Activated naive CD4-positive, alpha-beta T cell treated with anti-CD3 and anti-CD28 coated beads for 36 hours (primary cell): Measurements from ENCODE around the gene MAPKAPK2. TPM values are rescaled to one million over a fixed set of nuclear protein-coding genes. Genes with fewer than 3 reads are reported as not detected.
A peak's percentile ranks its signal among the peaks of the same experiment; 100 is the strongest.
"Not testable (repeated sequence)": the region's sequence is repeated elsewhere in the genome, so short reads cannot be mapped to it uniquely, and the experiment has no call there.

ENCODE experiments used
- CTCF ChIA-PET: fragments of 350-600 bp; sonication (Branson Sonifier 250); formaldehyde crosslinking; loops from one replicate; lab custom pipeline; 2021; ENCODE audit warnings: antibody characterized with exemption; lab: Charles Lee
- DNase-seq: peaks from one replicate; pipeline ENCODE4 v3.0.0-alpha.2; 2020
- H3K27ac Mint-ChIP-seq: one replicate; pipeline ENCODE4 v1.8.0; 2021; ENCODE audit warnings: mild to moderate bottlenecking, mixed read lengths
- H3K27me3 Mint-ChIP-seq: one replicate; pipeline ENCODE4 v1.8.0; 2021; ENCODE audit warnings: low read depth, mixed read lengths
- H3K36me3 Mint-ChIP-seq: one replicate; pipeline ENCODE4 v1.8.0; 2021; ENCODE audit warnings: low read depth, mixed read lengths
- H3K4me1 Mint-ChIP-seq: one replicate; pipeline ENCODE4 v1.8.0; 2021; ENCODE audit warnings: low read depth, mixed read lengths
- H3K4me3 Mint-ChIP-seq: one replicate; pipeline ENCODE4 v1.8.0; 2021; ENCODE audit warnings: mild to moderate bottlenecking, moderate library complexity, mixed read lengths
- H3K9me3 Mint-ChIP-seq: one replicate; pipeline ENCODE4 v1.8.0; 2021; ENCODE audit warnings: mixed read lengths
- intact Hi-C: fragments of 100-400 bp; cut with micrococcal nuclease; formaldehyde crosslinking; loops from one replicate; pipeline ENCODE4 v1.15.1; 2023
- total RNA-seq, 2 experiments: library from RNA; stranded (reverse); gene quantifications; one replicate each; pipeline ENCODE4 v1.2.3, GENCODE V29; 2021

MAPKAPK2 gene
- 10 to 100 TPM; 83.4 to 85.3 TPM for total RNA-seq

DNA sequence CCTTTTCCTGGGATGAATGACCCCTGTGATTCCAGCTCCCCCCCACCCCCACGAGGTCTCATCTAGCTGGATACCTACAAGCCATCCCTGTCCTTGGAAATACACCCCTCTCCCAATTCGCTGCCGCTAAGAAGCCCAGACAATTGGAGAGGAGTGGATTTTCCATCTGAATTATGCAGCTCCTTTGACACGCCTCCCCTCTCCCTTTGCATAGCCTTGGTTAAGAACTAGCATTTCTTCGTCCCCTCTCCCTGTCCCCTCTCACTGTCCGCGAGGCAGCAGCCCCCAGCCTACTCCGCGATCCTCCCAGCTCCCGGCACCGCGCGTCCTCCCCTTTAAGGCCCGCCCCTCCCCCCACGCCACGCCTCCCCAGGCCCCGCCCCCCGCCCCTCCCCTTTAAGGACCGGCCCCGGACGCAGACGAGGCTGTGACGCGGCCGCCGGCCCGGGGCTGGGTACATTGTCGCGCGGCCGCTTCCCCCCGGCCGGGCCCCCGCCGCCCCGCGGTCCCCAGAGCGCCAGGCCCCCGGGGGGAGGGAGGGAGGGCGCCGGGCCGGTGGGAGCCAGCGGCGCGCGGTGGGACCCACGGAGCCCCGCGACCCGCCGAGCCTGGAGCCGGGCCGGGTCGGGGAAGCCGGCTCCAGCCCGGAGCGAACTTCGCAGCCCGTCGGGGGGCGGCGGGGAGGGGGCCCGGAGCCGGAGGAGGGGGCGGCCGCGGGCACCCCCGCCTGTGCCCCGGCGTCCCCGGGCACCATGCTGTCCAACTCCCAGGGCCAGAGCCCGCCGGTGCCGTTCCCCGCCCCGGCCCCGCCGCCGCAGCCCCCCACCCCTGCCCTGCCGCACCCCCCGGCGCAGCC is at the start of gene MAPKAPK2:
Gene MAPKAPK2, plus strand, starts transcription at position 428 of the 856 bp plus-strand sequence. Its CDS starts 325 bp downstream, at position 753.
- no peaks in the 10 kb centered on the region for H3K9me3 Mint-ChIP-seq
- intact Hi-C loops, result loop anchor here (1.0 to 2.0 kb wide), 3 partner anchors 22 to 76 kb away; partner anchors contain the start of gene DYRK3
- CTCF ChIA-PET, result interaction anchor here (2.5 kb wide), 1 partner anchor 19 kb away, joined by 23 read pairs; no protein-coding TSS in a partner anchor
- peaks cover 2% of the 10 kb centered on the region for H3K36me3 Mint-ChIP-seq
- DNase-seq, result peak; percentile 75
- peak within 1 kb of the TSS; percentile 88 for H3K4me3 Mint-ChIP-seq
- peaks cover 2% of the 10 kb centered on the region for H3K27me3 Mint-ChIP-seq
- peaks cover 52% of the 10 kb centered on the region for H3K4me1 Mint-ChIP-seq
- H3K27ac Mint-ChIP-seq, result peak within 1 kb of the TSS; percentile 91

DNA sequence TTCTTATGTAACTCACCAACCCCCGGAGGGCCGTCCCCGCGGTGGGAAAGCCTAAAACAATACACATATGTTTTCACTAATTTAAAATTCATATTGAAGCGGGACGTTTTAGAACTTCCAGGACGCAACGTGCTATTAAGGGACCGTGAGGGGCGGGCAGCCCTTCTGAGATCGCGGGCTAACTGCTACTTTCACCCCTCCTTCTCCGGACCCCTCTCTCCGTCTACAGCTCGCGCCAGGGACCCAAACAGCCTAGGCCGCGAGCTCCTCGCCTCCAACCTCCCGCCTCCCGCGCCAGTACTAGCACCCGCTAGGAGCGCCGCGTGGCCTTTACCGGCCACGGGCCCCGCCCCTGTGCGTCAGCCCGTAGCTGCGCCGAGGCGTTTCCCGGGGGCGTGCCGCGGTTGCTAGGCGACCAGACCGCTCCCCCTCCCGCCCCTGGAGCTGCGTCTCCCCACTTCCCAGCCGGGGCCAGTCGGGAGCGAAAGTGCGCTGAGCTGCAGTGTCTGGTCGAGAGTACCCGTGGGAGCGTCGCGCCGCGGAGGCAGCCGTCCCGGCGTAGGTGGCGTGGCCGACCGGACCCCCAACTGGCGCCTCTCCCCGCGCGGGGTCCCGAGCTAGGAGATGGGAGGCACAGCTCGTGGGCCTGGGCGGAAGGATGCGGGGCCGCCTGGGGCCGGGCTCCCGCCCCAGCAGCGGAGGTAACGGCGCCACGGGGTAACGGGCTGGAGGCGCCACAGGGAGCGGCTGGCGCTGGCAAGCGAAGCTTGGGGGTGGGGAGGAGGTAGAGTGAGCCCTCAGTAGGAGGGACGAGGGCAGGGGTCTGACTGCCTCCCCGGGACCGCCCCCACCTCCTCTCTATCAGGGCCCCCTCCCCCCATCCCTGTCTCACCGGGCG is 49.4 kb upstream of the MAPKAPK2 start, which contains the start of gene DYRK3:
Gene DYRK3, plus strand, starts transcription at position 457 of the 898 bp plus-strand sequence. Its CDS starts 168 bp downstream, at position 625.
- Mint-ChIP-seq H3K4me3 (peak within 1 kb of the TSS; percentile 83), H3K27me3 (peaks cover 21% of the 10 kb centered on the region), H3K9me3 (no peaks in the 10 kb centered on the region), H3K4me1 (peaks cover 27% of the 10 kb centered on the region), H3K36me3 (peaks cover 6% of the 10 kb centered on the region), H3K27ac (peak within 1 kb of the TSS; percentile 92)
- intact Hi-C loops, result loop anchor here (1.0 to 2.0 kb wide), 7 partner anchors 23 to 347 kb away; partner anchors contain the start of genes EIF2D and MAPKAPK2
- DNase-seq, result peak; percentile 93
- CTCF ChIA-PET, result interaction anchor here (0.7 to 6.6 kb wide), 28 partner anchors 10 to 347 kb away, joined by 3 to 133 read pairs (median 5); partner anchors contain the start of gene EIF2D

DNA sequence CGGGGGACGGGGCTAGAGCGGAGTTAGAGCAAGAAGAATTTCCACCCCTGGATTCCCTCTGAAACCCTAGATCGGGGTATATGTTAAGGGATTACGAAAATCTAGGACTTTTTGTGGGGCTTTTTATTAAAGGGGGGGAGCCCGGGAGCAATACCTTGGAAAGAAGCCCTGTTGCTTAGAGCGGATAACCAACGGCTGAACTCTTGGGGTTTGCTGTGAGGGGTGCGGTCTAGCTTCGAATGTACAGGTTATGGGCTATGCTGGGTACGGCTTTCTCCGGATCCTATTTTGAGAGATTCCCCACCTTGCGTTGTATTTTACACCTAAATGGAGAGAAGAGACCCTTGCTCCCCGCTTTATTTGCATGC is 48.7 kb upstream of the MAPKAPK2 start:
- Mint-ChIP-seq H3K4me3 (peak overlapping the region; percentile 83), H3K9me3 (no peaks in the 10 kb centered on the region), H3K4me1 (peaks cover 27% of the 10 kb centered on the region), H3K36me3 (peaks cover 6% of the 10 kb centered on the region), H3K27ac (no peak overlapping the region), H3K27me3 (peaks cover 19% of the 10 kb centered on the region)
- CTCF ChIA-PET, result interaction anchor here (1.0 to 6.6 kb wide), 15 partner anchors 9 to 173 kb away, joined by 3 to 133 read pairs (median 8); partner anchors contain the start of gene EIF2D
- peak; percentile 21 for DNase-seq
- intact Hi-C loops, result loop anchor here (1.0 to 2.0 kb wide), 7 partner anchors 24 to 347 kb away; partner anchors contain the start of genes EIF2D and MAPKAPK2

DNA sequence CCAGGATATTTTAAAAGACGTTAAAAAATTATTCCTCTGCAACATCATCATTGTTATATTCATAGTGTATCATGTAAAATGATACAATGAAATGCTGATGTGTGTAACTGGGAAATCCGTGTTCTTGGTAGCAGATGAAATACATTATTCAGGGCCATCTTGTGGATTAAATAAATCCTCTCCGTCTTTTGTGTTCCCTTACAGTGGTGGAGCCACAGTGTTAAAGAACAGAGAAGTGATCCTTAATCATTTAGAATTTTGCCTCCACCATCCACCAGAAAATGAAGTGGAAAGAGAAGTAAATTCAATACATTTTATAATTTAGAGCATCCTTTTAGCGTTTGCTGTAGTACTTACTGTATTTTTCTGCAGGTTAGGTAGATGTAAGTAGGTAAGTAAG is 48.0 kb upstream of the MAPKAPK2 start:
- H3K36me3 Mint-ChIP-seq, result peaks cover 7% of the 10 kb centered on the region
- no peaks in the 10 kb centered on the region for H3K9me3 Mint-ChIP-seq
- H3K4me3 Mint-ChIP-seq, result peak overlapping the region; percentile 14
- H3K27ac Mint-ChIP-seq, result no peak overlapping the region
- CTCF ChIA-PET, result interaction anchor here (0.7 to 6.6 kb wide), 5 partner anchors 21 to 157 kb away, joined by 3 to 133 read pairs (median 8); no protein-coding TSS in a partner anchor
- peaks cover 27% of the 10 kb centered on the region for H3K4me1 Mint-ChIP-seq
- intact Hi-C loops, result no loop called here
- no peak for DNase-seq
- H3K27me3 Mint-ChIP-seq, result peaks cover 16% of the 10 kb centered on the region

DNA sequence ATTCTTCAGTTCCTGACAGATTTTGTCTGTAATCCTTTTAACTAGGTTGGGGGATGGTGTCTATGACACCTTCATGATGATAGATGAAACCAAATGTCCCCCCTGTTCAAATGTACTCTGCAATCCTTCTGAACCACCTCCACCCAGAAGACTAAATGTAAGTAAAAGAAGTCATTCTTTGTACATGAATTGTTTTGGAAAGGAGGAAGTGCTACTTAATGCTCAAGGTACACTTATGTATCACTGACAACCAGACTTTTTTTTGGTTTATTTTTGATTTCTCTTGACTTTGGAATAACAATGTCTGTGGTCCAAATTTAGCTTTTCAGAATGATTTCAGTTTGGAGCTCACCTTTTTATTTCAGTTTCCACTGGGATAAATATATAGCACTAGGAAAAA is 47.1 kb upstream of the MAPKAPK2 start:
- Mint-ChIP-seq H3K27me3 (peaks cover 12% of the 10 kb centered on the region), H3K9me3 (no peaks in the 10 kb centered on the region), H3K4me3 (no peak overlapping the region), H3K27ac (no peak overlapping the region), H3K4me1 (peaks cover 27% of the 10 kb centered on the region), H3K36me3 (peaks cover 9% of the 10 kb centered on the region)
- intact Hi-C loops, result no loop called here
- no peak for DNase-seq
- CTCF ChIA-PET, result interaction anchor here (0.8 to 6.6 kb wide), 7 partner anchors 21 to 199 kb away, joined by 3 to 133 read pairs (median 4); no protein-coding TSS in a partner anchor

DNA sequence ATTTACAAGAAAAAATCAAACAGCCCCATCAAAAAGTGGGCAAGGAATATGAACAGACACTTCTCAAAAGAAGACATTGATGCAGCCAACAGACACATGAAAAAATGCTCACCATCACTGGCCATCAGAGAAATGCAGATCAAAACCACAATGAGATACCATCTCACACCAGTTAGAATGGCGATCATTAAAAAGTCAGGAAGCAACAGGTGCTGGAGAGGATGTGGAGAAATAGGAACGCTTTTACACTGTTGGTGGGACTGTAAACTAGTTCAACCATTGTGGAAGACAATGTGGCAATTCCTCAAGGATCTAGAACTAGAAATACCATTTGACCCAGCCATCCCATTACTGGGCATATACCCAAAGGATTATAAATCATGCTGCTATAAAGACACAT is 42.6 kb upstream of the MAPKAPK2 start:
- H3K36me3 Mint-ChIP-seq, result peaks cover 12% of the 10 kb centered on the region
- H3K4me3 Mint-ChIP-seq, H3K4me1 Mint-ChIP-seq, H3K9me3 Mint-ChIP-seq, DNase-seq, intact Hi-C loops, H3K27ac Mint-ChIP-seq, CTCF ChIA-PET, H3K27me3 Mint-ChIP-seq: not testable (repeated sequence)

DNA sequence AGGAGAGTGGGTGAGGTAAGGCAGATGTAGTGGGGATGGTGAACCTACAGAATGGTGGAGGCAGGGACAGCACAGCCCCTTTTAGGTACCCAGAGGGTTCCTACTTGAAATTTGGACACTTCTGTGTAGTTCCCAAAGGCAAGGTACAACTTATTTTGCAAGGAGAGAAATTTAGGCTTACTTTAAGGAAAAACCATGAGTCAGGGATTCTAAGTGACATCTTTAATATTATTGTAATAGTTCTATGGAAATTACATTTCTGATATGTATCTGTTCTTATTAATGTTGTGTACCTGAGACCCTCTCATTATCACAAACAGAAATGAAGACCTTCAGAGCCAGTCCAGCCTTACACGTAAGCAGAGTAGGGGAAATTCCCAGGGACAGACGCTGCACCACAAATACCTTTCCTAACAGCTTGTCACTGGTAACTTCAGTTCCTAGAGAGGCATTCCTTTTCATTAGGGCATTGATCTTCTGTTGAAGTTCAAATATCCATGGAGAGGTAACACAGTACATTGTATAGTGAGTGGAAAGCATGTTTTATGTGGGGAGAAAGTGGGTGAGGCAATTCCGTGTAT is 41.5 kb upstream of the MAPKAPK2 start:
- Mint-ChIP-seq H3K4me1 (peaks cover 3% of the 10 kb centered on the region), H3K9me3 (no peaks in the 10 kb centered on the region), H3K4me3 (no peak overlapping the region), H3K36me3 (peaks cover 24% of the 10 kb centered on the region), H3K27ac (no peak overlapping the region), H3K27me3 (peaks cover 5% of the 10 kb centered on the region)
- CTCF ChIA-PET, result interaction anchor here (2.7 kb wide), 1 partner anchor 20 kb away, joined by 9 read pairs; no protein-coding TSS in a partner anchor
- DNase-seq, result no peak
- intact Hi-C loops, result no loop called here

DNA sequence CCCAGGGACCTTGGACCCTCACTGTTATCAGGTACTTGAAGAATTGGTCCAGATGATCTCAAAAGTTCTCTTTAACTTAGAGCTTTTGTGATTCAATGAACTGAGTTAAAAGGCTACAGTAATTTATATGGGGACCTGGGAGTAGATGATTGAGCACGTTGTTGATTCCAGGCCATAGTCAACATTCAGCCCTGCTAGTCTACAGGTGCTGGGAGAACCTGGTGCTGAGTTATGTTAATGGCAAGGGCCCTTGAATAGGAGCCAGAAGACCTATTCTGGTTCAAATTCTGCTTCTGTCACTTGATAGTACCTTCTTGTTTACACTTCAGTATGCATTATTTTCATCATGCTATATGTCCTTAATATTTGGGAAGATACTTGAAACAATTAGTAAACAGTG is 38.2 kb upstream of the MAPKAPK2 start:
- DNase-seq, result no peak
- Mint-ChIP-seq H3K4me1 (peaks cover 3% of the 10 kb centered on the region), H3K36me3 (peaks cover 19% of the 10 kb centered on the region), H3K27ac (no peak overlapping the region), H3K4me3 (no peak overlapping the region), H3K27me3 (peaks cover 2% of the 10 kb centered on the region), H3K9me3 (no peaks in the 10 kb centered on the region)
- CTCF ChIA-PET, result interaction anchor here (0.8 to 6.6 kb wide), 2 partner anchors 13 to 335 kb away, joined by 3 to 54 read pairs; no protein-coding TSS in a partner anchor
- intact Hi-C loops, result no loop called here

DNA sequence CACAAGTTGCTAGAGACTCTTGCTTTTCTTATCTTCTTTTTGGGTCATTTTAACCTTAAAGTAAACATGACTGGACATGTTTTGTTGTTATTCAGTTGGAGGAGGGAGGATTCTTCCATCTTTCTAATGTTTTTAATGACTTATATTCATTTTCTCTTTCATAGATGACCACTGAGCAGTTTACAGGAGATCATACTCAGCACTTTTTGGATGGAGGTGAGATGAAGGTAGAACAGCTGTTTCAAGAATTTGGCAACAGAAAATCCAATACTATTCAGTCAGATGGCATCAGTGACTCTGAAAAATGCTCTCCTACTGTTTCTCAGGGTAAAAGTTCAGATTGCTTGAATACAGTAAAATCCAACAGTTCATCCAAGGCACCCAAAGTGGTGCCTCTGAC is 37.5 kb upstream of the MAPKAPK2 start:
- Mint-ChIP-seq H3K9me3 (no peaks in the 10 kb centered on the region), H3K36me3 (peaks cover 17% of the 10 kb centered on the region), H3K27ac (no peak overlapping the region), H3K4me3 (no peak overlapping the region), H3K4me1 (peaks cover 3% of the 10 kb centered on the region), H3K27me3 (peaks cover 2% of the 10 kb centered on the region)
- CTCF ChIA-PET, result interaction anchor here (0.8 to 6.6 kb wide), 3 partner anchors 12 to 26 kb away, joined by 3 to 54 read pairs (median 27); no protein-coding TSS in a partner anchor
- intact Hi-C loops, result no loop called here
- DNase-seq, result no peak

DNA sequence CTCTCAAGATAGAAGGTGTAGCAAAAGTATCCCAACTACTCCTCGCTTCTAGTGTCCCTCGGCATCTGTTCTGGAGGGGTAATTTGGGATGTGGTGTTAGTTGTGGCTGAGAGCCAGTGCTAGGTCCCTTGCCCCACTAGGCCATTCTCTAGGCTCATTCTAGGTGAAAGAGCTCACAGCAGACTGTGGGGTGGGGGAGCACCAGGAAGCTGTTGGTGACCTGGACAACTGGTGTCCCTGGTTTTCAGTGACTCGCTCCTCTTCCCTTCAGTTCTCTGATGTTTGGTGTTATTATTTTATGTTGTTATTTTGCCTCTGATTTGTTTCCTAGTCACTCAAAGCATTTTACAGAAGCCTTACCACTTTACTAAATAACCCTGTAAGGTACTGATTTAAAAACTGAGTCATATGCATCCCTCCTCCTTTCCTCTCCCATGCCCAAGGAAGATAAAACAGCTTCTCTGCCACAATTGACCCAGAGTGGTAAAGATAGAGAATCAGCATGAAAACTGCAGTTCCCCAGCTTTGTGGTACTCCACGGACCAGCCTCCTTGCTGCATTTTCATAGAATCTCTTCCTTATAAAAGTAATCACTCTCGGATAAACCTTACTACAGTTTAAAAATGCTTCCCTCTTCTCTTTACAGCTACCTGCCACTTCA is 35.3 kb upstream of the MAPKAPK2 start:
- no peak overlapping the region for H3K27ac Mint-ChIP-seq
- no peak overlapping the region for H3K4me3 Mint-ChIP-seq
- no peaks in the 10 kb centered on the region for H3K27me3 Mint-ChIP-seq
- H3K9me3 Mint-ChIP-seq, result no peaks in the 10 kb centered on the region
- no peak for DNase-seq
- H3K36me3 Mint-ChIP-seq, result peaks cover 16% of the 10 kb centered on the region
- H3K4me1 Mint-ChIP-seq, result no peaks in the 10 kb centered on the region
- CTCF ChIA-PET, result interaction anchor here (0.9 to 6.6 kb wide), 5 partner anchors 10 to 159 kb away, joined by 3 to 54 read pairs (median 8); partner anchors contain the start of gene DYRK3
- intact Hi-C loops, result no loop called here

DNA sequence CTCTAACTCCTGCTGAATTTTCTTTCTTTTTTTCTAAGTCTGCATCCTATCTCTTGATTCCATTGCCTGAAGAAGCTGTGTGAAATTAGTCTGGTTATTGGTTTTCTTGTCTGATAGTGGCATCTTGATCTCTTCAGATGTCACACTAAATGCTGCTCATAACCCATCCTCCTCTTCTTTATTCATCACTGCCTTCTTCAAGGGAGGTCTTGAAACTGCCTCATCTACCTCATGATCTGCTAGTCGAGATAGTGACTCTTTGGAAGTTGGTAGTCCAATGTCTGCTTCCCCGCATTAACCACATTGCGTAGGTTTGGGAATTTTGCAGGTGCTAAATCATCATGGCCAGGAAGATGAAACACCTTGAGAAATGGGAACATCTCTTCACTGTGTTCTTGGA is 33.7 kb upstream of the MAPKAPK2 start:
- CTCF ChIA-PET, result interaction anchor here (1.3 kb wide), 1 partner anchor 12 kb away, joined by 5 read pairs; no protein-coding TSS in a partner anchor
- peaks cover 16% of the 10 kb centered on the region for H3K36me3 Mint-ChIP-seq
- no peak overlapping the region for H3K27ac Mint-ChIP-seq
- intact Hi-C loops, result no loop called here
- H3K27me3 Mint-ChIP-seq, result no peaks in the 10 kb centered on the region
- no peaks in the 10 kb centered on the region for H3K9me3 Mint-ChIP-seq
- DNase-seq, result no peak
- H3K4me3 Mint-ChIP-seq, result no peak overlapping the region
- H3K4me1 Mint-ChIP-seq, result no peaks in the 10 kb centered on the region
